Muscle layer of duodenum (tissue), 2 donors: Measurements from ENCODE around the gene GALNT18.

Experiments used
- H3K27ac ChIP-seq: one replicate; pipeline ENCODE4 v1.7.0; 2013; ENCODE audit warnings: mild to moderate bottlenecking, low read length
- H3K27me3 ChIP-seq: one replicate; pipeline ENCODE4 v1.7.0; 2013; ENCODE audit warnings: low read depth, mild to moderate bottlenecking, control low read depth, low read length
- H3K36me3 ChIP-seq, 2 donors: one replicate each; pipeline ENCODE4 v1.7.0; 2013; ENCODE audit warnings: low read length in 2 of 2, control low read depth in 1 of 2, mild to moderate bottlenecking in 1 of 2; ENCODE audit not compliant: insufficient read depth in 2 of 2, control insufficient read depth in 1 of 2
- H3K4me1 ChIP-seq, 2 donors: one replicate each; pipeline ENCODE4 v1.7.0; 2013; ENCODE audit warnings: low read length in 2 of 2, mild to moderate bottlenecking in 2 of 2, control low read depth in 1 of 2, moderate library complexity in 1 of 2; ENCODE audit not compliant: insufficient read depth in 2 of 2, control insufficient read depth in 1 of 2
- H3K4me3 ChIP-seq, 2 donors: one replicate each; pipeline ENCODE4 v1.7.0; 2013; ENCODE audit warnings: low read length in 2 of 2, low read depth in 1 of 2, mild to moderate bottlenecking in 1 of 2
- H3K9me3 ChIP-seq, 2 donors: one replicate each; pipeline ENCODE4 v1.7.0; 2013; ENCODE audit warnings: low read length in 2 of 2, control low read depth in 1 of 2, mild to moderate bottlenecking in 1 of 2; ENCODE audit not compliant: control insufficient read depth in 1 of 2
- donor health status: healthy.

The GALNT18 gene

DNA sequence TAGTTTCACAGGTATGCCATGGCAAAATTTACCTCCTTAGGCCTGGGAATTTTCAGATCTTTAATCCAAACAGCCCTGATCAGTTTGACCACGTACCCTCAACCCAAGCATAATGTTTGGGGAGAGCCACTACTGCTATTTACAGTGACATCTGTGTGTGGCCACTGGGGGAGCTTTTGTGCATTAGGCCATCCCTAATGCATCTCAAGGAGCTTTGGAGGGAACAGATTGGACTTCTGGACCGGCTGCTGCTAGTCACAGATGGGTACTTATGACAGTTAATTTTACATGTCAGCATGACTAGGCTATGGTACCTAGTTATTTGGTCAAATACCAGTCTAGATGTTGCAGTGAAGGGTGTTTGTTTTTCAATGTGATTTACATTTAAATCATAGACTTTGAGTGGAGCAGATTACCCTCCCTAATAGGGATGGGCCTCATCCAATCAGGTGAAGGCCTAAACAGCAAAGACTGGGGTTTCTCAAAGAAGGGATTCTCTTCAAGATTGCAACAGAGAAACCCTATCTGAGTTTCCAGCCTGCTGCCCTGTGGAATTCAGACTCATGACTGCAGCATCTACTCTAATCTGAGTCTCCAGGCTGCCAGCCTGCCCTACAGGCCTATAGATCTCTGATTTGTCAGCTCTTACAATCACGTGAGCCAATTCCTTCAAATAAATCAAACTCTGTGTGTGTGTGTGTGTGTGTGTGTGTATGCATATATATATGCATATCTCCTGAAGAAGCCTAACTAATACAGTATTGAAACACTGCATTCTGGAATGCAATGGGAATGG is 38.0 kb upstream of the GALNT18 start:
- H3K27ac ChIP-seq, result no peak overlapping the region

GRCh38 chr11:11657218-11657955 is 35.6 kb upstream of the GALNT18 start:
- Histone ChIP-seq H3K4me1 (no peaks in the 10 kb centered on the region), H3K27me3 (no peaks in the 10 kb centered on the region), H3K36me3 (no peaks in the 10 kb centered on the region), H3K4me3 (no peak overlapping the region), H3K9me3 (no peaks in the 10 kb centered on the region), H3K27ac (no peak overlapping the region)

More for the DNA sequence above, 38.0 kb upstream of the GALNT18 start:
- Histone ChIP-seq H3K36me3 (no peaks in the 10 kb centered on the region), H3K27me3 (no peaks in the 10 kb centered on the region), H3K4me1 (no peaks in the 10 kb centered on the region), H3K4me3 (no peak overlapping the region), H3K9me3 (no peaks in the 10 kb centered on the region)

DNA sequence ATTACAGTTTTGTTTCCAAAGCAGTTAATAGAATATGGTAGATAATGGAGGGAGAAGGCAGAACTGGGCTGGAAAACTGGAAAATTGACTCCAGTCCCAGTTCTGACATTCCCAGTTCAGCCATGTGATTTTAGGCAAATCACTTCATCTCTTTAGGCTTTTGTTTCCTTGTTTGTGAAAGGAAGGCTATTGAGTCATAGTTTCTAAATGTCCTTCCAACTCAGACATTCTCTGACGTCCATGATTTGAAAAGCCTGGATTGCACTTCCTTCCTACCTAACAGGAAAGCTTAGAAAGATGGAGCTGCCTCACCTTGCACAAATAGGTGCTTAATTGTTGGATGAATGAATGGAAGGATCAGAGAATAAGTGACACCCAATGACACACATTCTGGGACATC is 19.8 kb upstream of the GALNT18 start:
- H3K4me3 ChIP-seq, result no peak overlapping the region
- no peak overlapping the region for H3K27ac ChIP-seq

DNA sequence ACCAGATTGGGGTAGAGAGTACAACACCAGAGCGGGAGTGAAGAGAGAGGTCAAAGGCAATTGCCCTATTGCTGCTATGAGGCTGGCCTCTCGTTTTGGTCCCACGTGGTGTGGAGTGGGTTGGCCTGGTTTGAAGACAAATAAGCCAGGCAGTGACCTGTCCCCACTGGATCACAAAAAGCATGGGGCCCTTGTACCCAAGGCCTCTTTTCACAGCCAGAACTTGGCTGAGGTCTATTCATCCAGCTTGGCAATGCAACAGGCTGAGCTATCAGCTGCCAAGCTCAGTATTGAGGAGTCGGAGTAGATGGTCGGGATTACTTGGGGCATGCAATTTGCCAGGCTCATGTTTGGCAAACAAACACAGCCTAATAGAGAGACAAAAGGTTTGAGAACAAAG is 19.2 kb upstream of the GALNT18 start:
- Histone ChIP-seq H3K36me3 (no peaks in the 10 kb centered on the region), H3K27me3 (no peaks in the 10 kb centered on the region), H3K27ac (no peak overlapping the region), H3K4me3 (no peak overlapping the region), H3K9me3 (no peaks in the 10 kb centered on the region), H3K4me1 (no peaks in the 10 kb centered on the region)

More for the DNA sequence above, 19.8 kb upstream of the GALNT18 start:
- H3K4me1 ChIP-seq, result no peaks in the 10 kb centered on the region
- no peaks in the 10 kb centered on the region for H3K36me3 ChIP-seq
- H3K27me3 ChIP-seq, result no peaks in the 10 kb centered on the region
- H3K9me3 ChIP-seq, result no peaks in the 10 kb centered on the region

DNA sequence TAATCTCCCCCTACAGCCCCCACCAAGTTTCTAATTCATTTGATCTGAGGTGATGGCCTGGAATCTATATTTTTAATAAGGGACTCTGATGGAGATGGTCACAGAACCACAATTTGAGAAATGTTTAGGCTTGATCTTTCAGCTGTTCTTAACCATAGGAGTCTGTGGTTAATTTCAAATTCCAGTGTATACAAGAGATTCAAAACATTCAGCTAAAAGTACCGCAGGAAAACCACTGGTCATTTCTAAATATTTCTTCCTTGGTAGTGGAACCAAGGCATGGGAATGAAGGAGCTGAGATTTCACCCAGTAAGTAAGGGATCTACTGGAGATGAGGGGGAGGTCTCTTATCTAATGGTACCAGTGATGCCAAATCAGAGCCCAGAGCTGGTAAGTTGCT is 18.3 kb upstream of the GALNT18 start:
- peaks cover 4 to 6% of the 10 kb centered on the region in 2 donors for H3K4me1 ChIP-seq
- H3K27ac ChIP-seq, result no peak overlapping the region
- H3K36me3 ChIP-seq, result no peaks in the 10 kb centered on the region
- H3K27me3 ChIP-seq, result no peaks in the 10 kb centered on the region
- H3K9me3 ChIP-seq, result no peaks in the 10 kb centered on the region
- H3K4me3 ChIP-seq, result no peak overlapping the region

GRCh38 chr11:11636671-11637070 is 14.9 kb upstream of the GALNT18 start:
- no peak overlapping the region for H3K27ac ChIP-seq
- H3K4me1 ChIP-seq, result peaks cover 4 to 6% of the 10 kb centered on the region in 2 donors
- no peaks in the 10 kb centered on the region for H3K36me3 ChIP-seq
- H3K27me3 ChIP-seq, result no peaks in the 10 kb centered on the region
- H3K4me3 ChIP-seq, result no peak overlapping the region
- no peaks in the 10 kb centered on the region for H3K9me3 ChIP-seq

DNA sequence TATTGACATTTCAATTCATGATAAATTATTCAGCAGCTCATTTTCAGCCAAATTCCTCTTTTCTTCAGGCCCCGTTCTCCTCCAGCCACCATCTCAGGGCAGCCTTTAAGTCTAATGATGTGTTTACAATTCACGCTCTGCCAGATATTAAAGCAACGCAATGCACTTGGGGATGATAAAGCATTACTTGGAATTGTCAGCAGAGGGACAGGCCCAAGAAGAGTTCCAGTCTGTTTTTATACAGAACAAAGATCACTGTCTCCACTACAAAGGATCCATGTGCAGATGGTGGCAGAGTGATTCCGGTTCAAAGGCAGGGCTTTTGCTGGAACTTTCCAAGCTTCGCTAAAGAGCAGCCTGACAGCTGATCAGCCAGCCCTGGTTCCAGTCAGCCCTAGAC is 13.6 kb upstream of the GALNT18 start:
- H3K36me3 ChIP-seq, result no peaks in the 10 kb centered on the region
- no peak overlapping the region for H3K27ac ChIP-seq
- H3K27me3 ChIP-seq, result no peaks in the 10 kb centered on the region
- H3K4me3 ChIP-seq, result no peak overlapping the region
- peaks cover 4 to 6% of the 10 kb centered on the region in 2 donors for H3K4me1 ChIP-seq
- no peaks in the 10 kb centered on the region for H3K9me3 ChIP-seq

GRCh38 chr11:11629368-11629767 is 7.6 kb upstream of the GALNT18 start:
- Histone ChIP-seq H3K9me3 (no peaks in the 10 kb centered on the region), H3K27ac (no peak overlapping the region), H3K27me3 (no peaks in the 10 kb centered on the region), H3K4me3 (no peak overlapping the region), H3K4me1 (peaks cover 0 to 5% of the 10 kb centered on the region in 2 donors), H3K36me3 (no peaks in the 10 kb centered on the region)

DNA sequence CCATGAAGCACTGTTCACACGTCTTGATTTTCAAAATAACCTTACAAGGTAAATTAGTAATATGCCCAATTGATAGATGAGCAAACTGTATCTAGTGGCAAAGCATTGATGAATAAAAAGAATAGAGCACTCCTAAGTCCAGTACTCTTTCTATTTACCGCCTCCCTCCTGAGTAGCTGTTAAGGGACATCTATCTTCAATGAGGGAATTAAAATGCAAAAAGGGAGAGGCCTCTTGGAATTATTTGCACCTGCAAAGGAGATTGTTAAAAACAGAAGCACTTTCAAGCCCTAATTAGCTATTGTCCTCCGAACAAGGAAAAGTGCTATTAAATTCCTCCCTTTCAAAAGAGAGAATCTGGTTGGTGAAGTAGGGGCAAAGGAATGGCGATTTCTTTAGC is 6.8 kb upstream of the GALNT18 start:
- H3K27me3 ChIP-seq, result no peaks in the 10 kb centered on the region
- H3K9me3 ChIP-seq, result no peaks in the 10 kb centered on the region
- H3K36me3 ChIP-seq, result no peaks in the 10 kb centered on the region
- H3K4me3 ChIP-seq, result no peak overlapping the region
- no peak overlapping the region for H3K27ac ChIP-seq
- H3K4me1 ChIP-seq, result peaks cover 0 to 5% of the 10 kb centered on the region in 2 donors

DNA sequence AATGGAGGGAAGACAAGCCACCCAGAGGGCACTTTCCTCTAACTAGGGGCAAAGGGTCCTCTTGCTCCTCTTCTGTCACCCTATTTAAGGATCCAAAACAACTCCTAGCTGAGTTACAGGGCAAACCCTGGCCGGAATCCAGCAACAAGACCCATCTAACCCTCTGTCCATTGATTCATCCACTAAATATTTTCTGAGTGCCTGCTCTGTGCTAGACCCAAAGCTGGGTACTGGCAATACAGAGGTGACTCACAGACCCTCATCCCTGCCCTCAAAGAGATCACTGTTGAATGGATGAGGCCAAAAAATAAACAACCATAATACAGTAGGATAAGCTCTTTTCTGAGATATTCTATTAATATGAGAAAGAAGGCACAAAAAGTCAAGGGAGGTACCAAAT is 4.3 kb upstream of the GALNT18 start:
- Histone ChIP-seq H3K27me3 (no peaks in the 10 kb centered on the region), H3K4me1 (peaks cover 0 to 11% of the 10 kb centered on the region in 2 donors), H3K27ac (no peak overlapping the region), H3K9me3 (no peaks in the 10 kb centered on the region), H3K36me3 (no peaks in the 10 kb centered on the region), H3K4me3 (no peak overlapping the region)

- Histone ChIP-seq H3K36me3 (no peaks in the 10 kb centered on the region), H3K27me3 (peaks cover 4% of the 10 kb centered on the region), H3K4me3 (no peak overlapping the region), H3K4me1 (peaks cover 0 to 18% of the 10 kb centered on the region in 2 donors), H3K9me3 (no peaks in the 10 kb centered on the region), H3K27ac (no peak overlapping the region)
Observed at GRCh38 chr11:11624926-11625325, 3.1 kb upstream of the GALNT18 start.
